Caki2 (cell line): ENCODE measurements around the gene TACC2. TPM values are rescaled to one million over a fixed set of nuclear protein-coding genes. Genes with fewer than 3 reads are reported as not detected.

Experiments used
- DNase-seq: peaks from one replicate; pipeline ENCODE4 v3.0.0-alpha.2; 2015; ENCODE audit warnings: low read depth
- in situ Hi-C: cut with HindIII; loops from 2 replicates; pipeline ENCODE4 v1.10.0; 2016; ENCODE audit warnings: low sequenced_read_pairs, low pct_unique_long_range_greater_than_20kb, mixed read lengths
- total RNA-seq: library from RNA; depleted of rRNA; stranded (reverse); fragments of >200 nt; shearing (Covaris generic); gene quantifications from 2 replicates; pipeline ENCODE4 v1.2.3, GENCODE V29; 2014; ENCODE audit warnings: low replicate concordance

Gene TACC2
- total RNA-seq, 1 experiment from 2014 or later = 21.8 TPM

DNA sequence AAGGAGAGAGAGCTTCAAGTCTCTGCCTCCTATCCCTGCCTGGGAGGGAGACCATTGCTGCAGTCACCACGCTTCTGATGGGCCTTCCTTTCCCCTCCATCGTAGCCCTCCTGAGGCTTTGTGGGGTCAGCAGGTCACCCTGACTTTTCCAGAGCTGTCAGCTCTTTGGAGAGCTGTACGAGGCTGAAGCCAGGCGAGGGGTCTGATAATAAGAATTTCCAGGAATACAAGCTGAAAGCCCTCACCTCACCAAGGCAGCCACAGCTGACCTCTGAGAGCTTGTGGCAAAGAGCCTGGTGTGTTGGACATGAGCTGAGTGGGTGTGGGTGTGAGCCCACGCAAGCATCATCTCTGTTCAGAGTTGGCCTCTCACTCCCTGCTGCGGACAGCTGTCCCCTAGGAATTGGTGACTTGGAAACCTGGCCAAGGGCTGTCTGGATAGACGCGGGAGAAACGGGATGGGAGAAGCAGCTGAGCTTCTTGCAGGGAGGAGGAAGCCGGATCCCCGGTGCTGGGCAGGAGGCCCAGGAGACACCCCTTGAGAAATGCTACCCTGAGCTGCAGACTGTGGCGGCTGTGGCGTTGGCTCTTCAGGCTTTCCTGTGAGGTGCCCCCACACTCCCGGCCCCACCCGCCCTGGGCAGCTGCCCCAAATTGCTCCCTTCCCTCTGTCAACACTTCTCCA is 160.1 kb downstream of the TACC2 start:
- in situ Hi-C loops = no loop called here
- no peak for DNase-seq

DNA sequence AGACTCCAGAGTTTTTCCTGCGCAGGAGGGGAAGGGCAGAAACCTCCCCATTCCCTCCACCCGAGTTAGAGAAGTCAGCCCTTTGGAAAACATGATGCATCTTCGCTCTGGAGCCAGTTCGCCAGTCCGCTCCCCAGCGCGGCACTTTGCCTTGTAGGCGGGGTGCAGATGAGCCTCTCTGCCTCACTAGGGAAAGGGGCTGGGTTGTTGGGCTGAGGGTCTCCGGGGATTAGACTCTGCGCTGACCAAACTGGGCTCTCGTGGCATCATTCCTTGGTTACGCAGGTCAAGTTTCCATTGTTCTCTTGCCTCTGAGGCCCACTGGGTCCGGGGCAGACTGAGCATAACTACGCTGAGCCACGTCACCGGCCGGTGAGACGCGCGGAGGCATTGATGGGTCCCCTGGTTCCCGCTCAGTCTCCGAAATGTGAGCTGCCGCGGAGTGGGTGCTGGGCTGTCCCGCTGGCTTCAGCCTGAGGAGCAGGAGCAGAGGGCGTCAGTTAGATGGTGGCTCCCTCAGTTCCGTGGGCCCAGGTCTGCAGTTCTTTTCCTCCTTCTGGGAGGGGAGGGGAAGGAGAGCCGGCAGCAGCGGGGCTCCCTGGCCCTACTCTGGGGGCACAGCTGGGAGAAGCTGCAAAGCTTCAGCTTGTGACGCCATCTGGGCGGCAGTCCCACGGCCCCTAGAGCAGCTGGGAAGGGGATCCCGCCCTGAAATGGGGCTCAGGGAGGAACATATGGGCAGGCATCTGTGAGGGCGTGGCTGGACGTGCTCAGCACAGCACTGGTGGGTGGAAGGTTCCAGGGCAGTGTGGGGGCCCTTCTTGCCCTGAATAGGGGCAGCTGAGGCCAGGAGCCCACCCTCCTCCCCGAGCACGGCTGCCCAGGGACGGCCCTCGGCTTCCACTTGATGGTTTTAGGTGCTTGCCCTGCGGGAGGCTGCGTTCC is 160.9 kb downstream of the TACC2 start:
- in situ Hi-C loops = no loop called here
- DNase-seq = no peak

DNA sequence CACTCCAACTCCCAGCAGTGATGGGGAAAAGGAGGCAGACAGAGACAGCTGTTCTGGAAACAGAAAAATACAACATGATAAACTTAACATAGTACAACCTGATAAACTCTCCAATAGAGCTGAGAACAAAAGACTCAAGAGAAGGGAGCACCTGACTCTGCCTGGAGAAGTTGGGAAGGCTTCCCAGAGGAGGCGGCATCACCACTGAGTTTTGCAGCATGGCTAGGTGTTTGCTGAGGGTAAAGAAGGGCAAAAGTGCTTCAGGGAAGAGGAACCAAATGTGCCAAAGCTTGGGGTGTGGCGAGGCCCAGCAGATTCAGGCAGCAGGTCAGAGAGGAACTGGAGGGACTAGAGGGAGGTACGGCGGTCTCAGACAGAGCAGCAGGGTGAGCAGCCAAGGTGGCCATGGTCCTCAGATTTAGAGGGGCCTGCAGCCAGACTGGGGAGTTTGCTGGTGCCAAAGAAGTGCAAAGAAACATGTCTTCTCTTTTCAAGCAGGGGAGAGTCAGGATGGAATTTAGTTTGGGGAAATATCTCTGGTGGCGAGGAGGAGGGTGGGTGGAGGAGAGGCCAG is 162.2 kb downstream of the TACC2 start:
- DNase-seq = no peak
- in situ Hi-C loops = no loop called here

- DNase-seq = no peak
- in situ Hi-C loops = no loop called here
Measured at GRCh38 chr10:122152544-122152943, 163.6 kb downstream of the TACC2 start.

DNA sequence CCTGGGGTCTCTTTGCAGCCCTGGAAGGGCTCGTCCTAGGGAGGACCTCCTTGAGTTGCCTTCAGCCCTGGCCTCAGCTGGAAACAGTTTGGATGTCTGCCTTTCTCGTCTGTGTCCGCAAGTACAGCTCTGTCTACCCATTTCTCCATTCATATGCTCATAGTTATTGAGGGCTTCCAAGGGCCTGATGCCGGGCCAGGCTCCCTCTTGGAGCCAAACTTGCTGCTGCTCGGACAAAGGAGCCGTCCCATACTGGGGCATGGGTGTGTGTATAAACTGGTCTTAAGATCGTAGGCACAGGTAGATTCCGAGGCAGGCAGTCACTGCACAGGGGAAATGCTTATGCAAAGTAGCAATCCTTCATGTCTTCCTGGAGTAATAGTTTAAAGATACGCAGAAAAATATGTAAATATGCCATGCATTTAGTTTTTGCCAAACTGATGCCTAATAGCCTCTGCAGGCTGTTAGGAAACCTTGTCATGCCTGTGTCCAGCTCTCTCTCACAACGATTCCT is 165.1 kb downstream of the TACC2 start:
- DNase-seq = no peak
- in situ Hi-C loops = no loop called here

DNA sequence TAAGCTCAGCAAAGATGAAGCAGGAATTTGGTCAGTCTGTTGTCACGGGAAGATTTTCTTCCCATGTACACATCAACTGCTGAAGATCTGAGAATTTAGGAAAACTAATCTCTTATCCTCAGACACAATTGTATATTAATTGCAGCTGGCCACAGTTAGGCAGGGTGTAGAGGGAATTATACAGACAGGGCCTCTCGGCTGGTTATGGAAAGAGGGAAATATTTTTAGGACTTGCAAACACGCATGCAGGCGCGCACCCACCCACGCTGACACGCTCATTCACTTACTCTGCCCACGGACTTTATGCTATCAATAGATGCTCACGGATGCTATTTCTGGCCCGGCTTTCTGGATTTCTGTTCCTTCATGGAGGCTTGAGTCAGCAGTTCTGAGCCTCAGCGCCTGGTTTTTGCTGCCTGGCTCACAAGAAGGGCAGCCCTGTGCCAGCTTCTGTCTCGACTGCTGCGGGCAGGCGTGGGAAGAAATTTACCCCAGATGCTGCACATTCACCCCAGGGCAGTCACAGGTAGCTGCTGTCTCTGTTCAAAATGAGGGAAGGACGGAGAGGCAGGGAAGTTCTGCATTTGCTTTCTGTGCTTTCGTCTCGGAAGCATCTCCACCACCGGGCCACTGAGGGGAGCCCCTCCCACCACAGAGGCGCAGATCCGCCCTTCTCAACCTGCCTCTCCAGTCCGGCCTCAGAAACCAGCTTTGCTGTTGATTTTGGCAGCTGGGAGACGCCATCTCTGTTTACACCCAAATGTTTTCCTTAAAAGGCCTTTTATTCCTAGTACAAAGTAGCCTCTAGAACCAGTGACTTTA is 165.8 kb downstream of the TACC2 start:
- no peak for DNase-seq
- in situ Hi-C loops = no loop called here

DNA sequence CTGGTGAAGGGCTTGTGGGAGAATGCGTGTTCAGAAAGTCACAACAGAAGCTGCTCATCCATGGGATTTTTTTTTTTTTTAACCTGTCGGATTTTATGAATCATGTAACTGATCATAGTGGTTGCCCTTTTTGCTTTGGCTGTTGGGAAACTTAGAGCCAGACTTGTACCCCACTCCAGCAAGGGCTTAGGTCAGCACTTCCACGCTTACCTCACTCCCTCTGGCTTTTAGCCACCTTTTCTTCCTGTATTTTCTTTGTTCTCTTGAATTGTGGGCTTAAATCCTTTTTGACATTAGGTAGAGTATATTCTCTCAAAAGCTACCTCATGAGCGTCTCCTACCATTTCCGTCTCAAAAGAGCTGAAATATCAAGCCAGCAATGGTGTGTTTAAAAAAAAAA is 168.5 kb downstream of the TACC2 start:
- DNase-seq = no peak
- in situ Hi-C loops = no loop called here

GRCh38 chr10:122158362-122158761 is 169.4 kb downstream of the TACC2 start:
- DNase-seq = no peak
- in situ Hi-C loops = no loop called here

DNA sequence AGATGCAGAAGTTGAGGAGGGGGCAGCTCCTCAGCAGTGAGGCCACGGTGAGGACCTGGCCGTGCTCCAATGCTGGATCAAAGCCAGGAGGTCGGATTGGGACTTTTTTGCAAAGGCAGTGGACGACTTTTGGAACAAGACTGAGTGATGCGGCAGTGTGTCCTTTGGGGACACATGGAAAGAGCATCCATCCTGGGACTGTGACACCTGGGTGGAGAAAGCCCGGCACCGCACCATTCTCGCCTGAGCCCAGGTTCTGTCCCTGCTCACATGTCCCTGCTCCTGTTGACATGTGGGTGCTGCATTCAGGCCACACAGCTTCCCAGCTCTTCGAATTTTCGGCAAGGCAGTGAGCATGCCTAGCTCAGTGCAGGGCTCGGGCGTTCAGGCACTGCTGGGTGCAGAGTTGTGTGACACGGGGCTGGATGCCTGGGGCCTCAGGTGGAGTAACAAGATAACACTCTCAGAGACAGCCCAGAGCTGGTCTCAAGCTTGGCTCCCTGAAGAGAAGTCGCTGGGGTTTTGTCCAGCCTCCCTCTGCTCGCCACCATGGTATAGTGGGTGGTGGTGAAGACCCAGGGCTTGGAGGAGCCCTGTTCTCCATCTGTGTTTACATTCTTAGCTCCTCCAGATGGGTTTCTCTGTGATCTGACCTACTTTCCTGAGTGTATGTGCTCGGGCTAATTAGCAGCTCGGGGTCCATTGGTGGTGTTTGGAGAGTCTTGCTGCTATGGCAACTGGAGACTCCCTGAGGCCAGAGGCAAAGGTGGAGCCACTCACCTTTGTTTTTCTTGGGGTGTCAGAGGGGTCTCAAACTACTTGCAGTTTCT is 170.4 kb downstream of the TACC2 start:
- in situ Hi-C loops = no loop called here
- DNase-seq = no peak

DNA sequence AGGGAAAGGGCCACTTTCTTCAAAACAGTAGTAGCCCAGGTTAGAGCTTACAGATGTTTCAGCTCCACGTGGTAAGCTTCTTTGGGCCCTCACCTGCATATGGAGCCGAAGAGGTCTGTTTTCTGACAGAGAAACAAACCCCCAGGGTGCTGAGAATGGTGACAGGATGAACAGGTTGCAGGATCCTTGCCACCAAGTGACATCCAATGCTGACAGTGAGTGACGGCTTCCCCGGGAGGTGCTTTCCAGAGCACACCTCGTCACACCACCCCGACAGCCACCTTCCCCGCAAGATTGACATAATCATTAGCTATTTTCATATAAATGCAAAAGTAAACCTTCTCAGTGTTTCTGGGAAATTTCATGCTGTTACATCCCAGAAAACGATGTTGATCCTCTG is 172.8 kb downstream of the TACC2 start:
- in situ Hi-C loops = no loop called here
- DNase-seq = no peak

DNA sequence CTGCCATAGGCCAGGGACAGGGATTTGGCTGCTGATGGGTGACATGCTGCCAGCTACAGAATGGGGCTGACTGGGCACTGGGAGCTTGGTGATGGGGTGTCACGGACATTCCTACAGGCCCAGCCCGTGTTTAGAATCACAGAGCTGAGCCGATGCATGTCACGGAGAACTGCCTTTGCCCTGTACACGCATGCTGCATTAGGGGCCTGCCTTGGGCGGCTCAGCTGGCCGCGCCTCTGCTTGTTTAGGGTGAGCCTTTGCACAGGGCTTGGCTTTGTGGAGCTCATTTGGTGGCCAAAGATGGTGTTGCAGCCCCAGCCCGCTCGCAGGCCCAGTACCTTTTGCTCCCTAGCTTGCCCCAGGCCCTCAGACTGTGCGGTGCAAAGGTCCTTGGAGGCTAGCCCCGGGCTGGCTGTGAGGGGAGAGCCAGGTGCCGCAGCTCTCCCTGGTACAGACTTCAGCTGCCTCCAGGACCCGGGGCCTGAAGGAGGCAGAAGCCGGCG is 173.8 kb downstream of the TACC2 start:
- in situ Hi-C loops = no loop called here
- DNase-seq = no peak

- no peak for DNase-seq
- in situ Hi-C loops = no loop called here
Measured at GRCh38 chr10:122163174-122164022, 174.4 kb downstream of the TACC2 start.

DNA sequence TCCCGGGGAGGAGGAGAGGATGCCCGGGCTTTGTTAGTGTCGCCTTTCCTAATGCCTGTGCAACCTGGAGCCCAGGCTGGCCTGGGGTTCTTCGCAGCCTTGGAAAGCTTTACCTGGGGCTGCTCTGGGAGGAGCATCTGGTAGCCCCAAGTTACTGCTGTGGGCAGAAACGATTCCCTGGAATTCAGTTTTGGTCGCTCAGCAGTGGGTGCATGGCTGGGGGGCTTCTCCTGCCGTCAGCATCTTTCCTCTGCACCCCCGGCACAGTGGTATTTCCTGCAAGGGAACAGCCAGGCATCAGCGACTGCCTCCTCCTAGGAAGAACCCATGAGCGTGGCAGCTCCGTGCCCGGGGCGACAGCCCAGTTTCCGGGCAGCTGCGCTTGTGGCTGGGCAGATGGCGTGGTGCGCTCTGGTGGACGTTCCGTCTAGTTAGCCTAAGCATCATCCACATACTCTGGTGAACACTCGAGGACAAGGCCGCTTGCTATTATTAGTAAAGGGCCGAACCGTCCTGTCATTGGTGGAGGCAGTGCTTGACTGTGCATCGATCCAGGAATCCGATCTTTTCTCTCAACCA is 175.1 kb downstream of the TACC2 start:
- in situ Hi-C loops = no loop called here
- no peak for DNase-seq

DNA sequence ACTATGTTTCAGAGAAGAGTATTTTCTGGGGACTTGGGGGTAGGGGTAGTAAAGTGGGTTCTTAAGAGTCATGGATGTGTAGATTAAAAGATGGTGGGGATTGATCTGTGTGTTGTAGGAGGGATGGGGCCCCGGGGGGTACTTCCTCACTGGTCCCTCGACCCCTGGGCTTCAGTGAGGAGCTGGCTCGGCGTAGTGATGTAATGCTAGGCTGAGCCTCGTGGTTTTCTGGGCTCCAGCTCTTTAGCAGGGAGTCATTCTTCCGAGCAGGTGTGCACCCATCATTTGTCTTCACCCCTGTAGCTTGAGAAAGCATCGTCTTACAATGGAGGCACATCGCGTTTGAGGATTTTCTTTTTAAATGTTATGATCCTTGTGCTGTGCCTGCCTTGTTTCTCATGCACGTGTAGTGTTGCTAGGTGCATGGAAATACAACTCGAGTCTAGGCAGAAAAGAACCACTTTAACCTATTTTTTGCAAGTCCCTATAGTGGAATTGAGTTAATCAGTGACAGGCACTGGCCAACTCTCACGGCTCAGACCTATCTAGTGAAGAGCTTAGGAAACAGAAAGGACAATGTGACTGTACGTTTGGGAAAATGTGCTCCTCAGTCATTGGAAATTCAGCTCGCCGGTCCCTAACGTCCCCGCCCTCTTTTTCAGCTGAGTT is 176.0 kb downstream of the TACC2 start:
- in situ Hi-C loops = no loop called here
- peak; percentile 77 for DNase-seq

DNA sequence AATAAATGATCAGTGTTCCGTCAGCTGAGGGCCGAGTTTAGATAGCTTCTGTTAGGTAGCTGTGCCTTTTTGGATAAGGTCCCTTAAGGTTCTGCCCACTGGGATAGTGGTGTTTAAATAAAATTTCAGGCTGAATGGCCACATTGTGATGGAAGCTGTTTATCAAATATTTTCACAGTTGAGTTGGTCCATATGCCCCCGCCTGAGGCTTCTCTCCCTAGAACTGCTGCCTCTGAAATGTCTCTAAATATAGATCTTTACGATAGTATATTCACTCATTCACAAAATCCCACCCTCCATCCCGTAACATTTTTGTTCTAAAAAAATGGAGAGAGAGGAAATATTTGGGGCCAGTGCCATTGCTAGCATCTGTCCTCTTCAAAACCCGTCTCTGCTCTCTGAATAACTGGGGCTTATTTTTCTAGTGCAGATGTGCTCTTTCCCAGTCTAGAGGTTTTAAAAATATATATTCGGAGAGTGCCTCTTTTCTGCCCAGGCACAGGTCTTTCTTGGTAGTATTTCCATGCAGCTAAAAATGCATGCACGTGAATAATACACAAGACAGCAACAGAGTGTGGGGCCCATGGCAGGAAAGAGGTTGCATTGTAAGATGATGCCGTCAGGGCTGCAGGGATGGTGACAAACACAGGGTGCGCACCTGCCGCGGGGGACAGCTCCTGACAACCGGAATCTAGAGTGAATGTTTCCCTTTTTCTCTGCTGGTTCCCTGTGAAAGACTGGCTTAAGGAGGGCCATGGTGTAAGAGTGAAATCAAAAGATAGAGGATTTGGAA is 176.7 kb downstream of the TACC2 start:
- DNase-seq = no peak
- in situ Hi-C loops = no loop called here
